Erythroblast (primary cell): Measurements from ENCODE around the gene PTPRD.

Experiments used
- GATA1 ChIP-seq: IDR thresholded peaks from 2 replicates; pipeline ENCODE4 v1.6.1; 2011; ENCODE audit warnings: low read depth, mild to moderate bottlenecking, control low read depth, low read length, moderate library complexity
- POLR2A ChIP-seq: IDR thresholded peaks from 2 replicates; pipeline ENCODE4 v1.6.1; 2011; ENCODE audit warnings: mild to moderate bottlenecking, low read length

DNA sequence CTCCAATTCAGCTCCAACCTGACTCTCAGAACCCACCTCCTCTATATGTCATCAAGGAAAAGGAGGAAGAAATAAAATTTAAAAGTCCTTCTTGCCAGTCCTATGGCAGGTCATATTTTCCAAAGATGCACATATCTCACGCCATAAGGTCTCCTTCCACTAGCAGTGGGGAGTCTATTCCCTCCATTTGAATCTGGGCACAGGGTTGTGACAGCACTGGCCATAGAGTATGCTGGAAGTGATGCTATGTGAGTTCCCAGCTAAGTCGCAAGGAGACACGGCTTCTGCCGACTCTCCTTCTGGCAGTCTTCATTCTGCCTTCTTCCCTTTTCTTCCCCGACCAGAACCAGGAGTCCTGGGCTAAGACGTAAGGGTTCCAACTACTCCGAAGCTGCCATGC is 1929.3 kb downstream of the PTPRD start:
- TF ChIP-seq POLR2A (no peak), GATA1 (no peak)
